NB4 (cell line): ENCODE data around the gene BMP5.

ENCODE experiments used
- DNase-seq: peaks from one replicate; pipeline ENCODE4 v3.0.0; 2010; ENCODE audit warnings: low read depth
- H3K4me3 ChIP-seq: one replicate; pipeline ENCODE4 v1.5.1; 2011; ENCODE audit warnings: mild to moderate bottlenecking, low read depth, low read length, moderate library complexity
- CTCF ChIP-seq: IDR thresholded peaks from one replicate; pipeline ENCODE4 v1.5.1; 2012; ENCODE audit warnings: low read depth, low read length
- MAX ChIP-seq: IDR thresholded peaks from 2 replicates; pipeline ENCODE4 v1.6.1; 2011; ENCODE audit warnings: low read depth, low read length
- MYC ChIP-seq: IDR thresholded peaks from 2 replicates; pipeline ENCODE4 v1.6.1; 2011; ENCODE audit warnings: low read depth, low read length
- POLR2A ChIP-seq: IDR thresholded peaks from 2 replicates; pipeline ENCODE4 v1.6.1; 2011; ENCODE audit warnings: mild to moderate bottlenecking; ENCODE audit not compliant: insufficient read length; ENCODE audit errors: extremely low read depth

BMP5 gene

GRCh38 chr6:55778705-55779104 lies 96.7 kb downstream of the BMP5 start:
- no peak overlapping the region for H3K4me3 ChIP-seq
- TF ChIP-seq CTCF: no peak
- TF ChIP-seq MAX: no peak
- no peak for TF ChIP-seq POLR2A
- DNase-seq: no peak

- no peak for DNase-seq
- TF ChIP-seq POLR2A (no peak), CTCF (no peak), MAX (no peak), MYC (no peak)
- H3K4me3 ChIP-seq: no peak overlapping the region
Measured at GRCh38 chr6:55777469-55777868, 97.9 kb downstream of the BMP5 start.

GRCh38 chr6:55776113-55776512 lies 99.3 kb downstream of the BMP5 start:
- no peak overlapping the region for H3K4me3 ChIP-seq
- no peak for DNase-seq
- no peak for TF ChIP-seq CTCF
- no peak for TF ChIP-seq POLR2A
- TF ChIP-seq MAX: no peak
- TF ChIP-seq MYC: no peak

DNA sequence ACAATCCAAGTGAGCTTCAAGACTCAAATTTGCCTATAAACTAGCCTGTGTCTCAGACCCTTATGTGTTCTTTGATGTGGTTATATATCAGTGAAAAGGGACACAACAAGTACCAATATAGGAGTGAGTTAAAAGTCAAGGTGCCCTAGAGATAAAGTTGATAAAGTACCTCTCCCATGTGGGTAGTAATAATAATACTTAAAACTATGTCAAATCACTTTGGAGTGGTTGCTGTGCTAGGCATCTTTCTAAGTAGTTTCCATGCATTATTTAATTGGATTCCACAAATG lies 100.4 kb downstream of the BMP5 start:
- no peak for DNase-seq
- no peak overlapping the region for H3K4me3 ChIP-seq
- TF ChIP-seq POLR2A (no peak), MAX (no peak), CTCF (no peak), MYC (no peak)

- no peak for TF ChIP-seq MAX
- no peak for TF ChIP-seq CTCF
- no peak for TF ChIP-seq POLR2A
- TF ChIP-seq MYC: no peak
- H3K4me3 ChIP-seq: no peak overlapping the region
- no peak for DNase-seq
Measured at GRCh38 chr6:55774286-55775028, 100.9 kb downstream of the BMP5 start.
